GM08714 (cell line): ENCODE data around the gene PTN.
"Not testable (repeated sequence)": the region's sequence is repeated elsewhere in the genome, so short reads cannot be mapped to it uniquely, and the experiment has no call there.

Experiments
- H3K4me3 ChIP-seq: fragments of 200-500 bp; sonication (Bioruptor generic); 2 replicates; pipeline ENCODE4 v1.5.1; 2014; ENCODE audit warnings: mild to moderate bottlenecking, low read length, inconsistent platforms
- ZNF274 ChIP-seq: IDR thresholded peaks from 2 replicates; pipeline ENCODE4 v1.6.1; 2012; ENCODE audit warnings: mild to moderate bottlenecking, low read depth, low read length

Gene PTN

GRCh38 chr7:137304165-137304564 lies 39.4 kb downstream of the PTN start:
- TF ChIP-seq ZNF274, result no peak
- no peak overlapping the region for H3K4me3 ChIP-seq

- no peak for TF ChIP-seq ZNF274
- no peak overlapping the region for H3K4me3 ChIP-seq
These were observed 41.5 kb downstream of the PTN start for GRCh38 chr7:137302081-137302480.

- no peak overlapping the region for H3K4me3 ChIP-seq
- no peak for TF ChIP-seq ZNF274
These were observed 45.1 kb downstream of the PTN start for GRCh38 chr7:137298464-137298794.

- no peak for TF ChIP-seq ZNF274
- no peak overlapping the region for H3K4me3 ChIP-seq
These were observed 45.7 kb downstream of the PTN start for GRCh38 chr7:137297551-137298463.

- no peak for TF ChIP-seq ZNF274
- no peak overlapping the region for H3K4me3 ChIP-seq
These were observed 47.0 kb downstream of the PTN start for GRCh38 chr7:137296576-137296975.

- no peak overlapping the region for H3K4me3 ChIP-seq
- TF ChIP-seq ZNF274, result no peak
These were observed 47.7 kb downstream of the PTN start for GRCh38 chr7:137295739-137296324.

- TF ChIP-seq ZNF274, result no peak
- H3K4me3 ChIP-seq, result no peak overlapping the region
These were observed 54.4 kb downstream of the PTN start for GRCh38 chr7:137289101-137289500.

GRCh38 chr7:137287651-137288258 lies 55.8 kb downstream of the PTN start:
- TF ChIP-seq ZNF274, result no peak
- H3K4me3 ChIP-seq, result no peak overlapping the region

GRCh38 chr7:137283153-137283552 lies 60.4 kb downstream of the PTN start:
- no peak overlapping the region for H3K4me3 ChIP-seq
- no peak for TF ChIP-seq ZNF274

- TF ChIP-seq ZNF274, result no peak
- no peak overlapping the region for H3K4me3 ChIP-seq
These were observed 61.5 kb downstream of the PTN start for GRCh38 chr7:137282043-137282442.

- no peak overlapping the region for H3K4me3 ChIP-seq
- no peak for TF ChIP-seq ZNF274
These were observed 67.3 kb downstream of the PTN start for GRCh38 chr7:137276189-137276588.

- H3K4me3 ChIP-seq, result no peak overlapping the region
- no peak for TF ChIP-seq ZNF274
These were observed 71.3 kb downstream of the PTN start for GRCh38 chr7:137272249-137272648.

- TF ChIP-seq ZNF274, result no peak
- no peak overlapping the region for H3K4me3 ChIP-seq
These were observed 74.3 kb downstream of the PTN start for GRCh38 chr7:137269240-137269639.

GRCh38 chr7:137268001-137268865 lies 75.3 kb downstream of the PTN start:
- not testable (repeated sequence) for H3K4me3 ChIP-seq
